Naive B cell (primary cell): ENCODE results near the gene COMMD8. TPM values are rescaled to one million over a fixed set of nuclear protein-coding genes. Genes with fewer than 3 reads are reported as not detected.
"Not testable (repeated sequence)": the region's sequence is repeated elsewhere in the genome, so short reads cannot be mapped to it uniquely, and the experiment has no call there.

ENCODE experiments used
- ATAC-seq, 2 donors: fragments of 150-1000 bp; cut with Tn5 transposase; 2 replicates each; pipeline ENCODE4 v1.10.0; 2021; ENCODE audit warnings: low read depth in 2 of 2, mild to moderate bottlenecking in 2 of 2, moderate library complexity in 2 of 2
- DNase-seq: peaks from one replicate; pipeline ENCODE4 v3.0.0; 2022
- H3K27ac Mint-ChIP-seq, 6 donors: one replicate each; pipeline ENCODE4 v1.8.0; 2020 to 2022; ENCODE audit warnings: mild to moderate bottlenecking in 6 of 6, mixed read lengths in 6 of 6, moderate library complexity in 5 of 6, inconsistent platforms in 2 of 6
- H3K27me3 Mint-ChIP-seq, 3 donors: one replicate each; pipeline ENCODE4 v1.8.0; 2021 to 2022; ENCODE audit warnings: mixed read lengths in 3 of 3, mild to moderate bottlenecking in 1 of 3
- H3K36me3 Mint-ChIP-seq, 2 donors: one replicate each; pipeline ENCODE4 v1.8.0; 2020 to 2022; ENCODE audit warnings: mixed read lengths in 2 of 2, inconsistent platforms in 1 of 2, mild to moderate bottlenecking in 1 of 2
- H3K4me1 Mint-ChIP-seq, 3 donors: one replicate each; pipeline ENCODE4 v1.8.0; 2020 to 2022; ENCODE audit warnings: mixed read lengths in 3 of 3, inconsistent platforms in 1 of 3, mild to moderate bottlenecking in 1 of 3, moderate library complexity in 1 of 3
- H3K4me3 Mint-ChIP-seq, 8 donors: one replicate each; pipeline ENCODE4 v1.8.0; 2020 to 2022; ENCODE audit warnings: mild to moderate bottlenecking in 8 of 8, mixed read lengths in 8 of 8, moderate library complexity in 8 of 8, inconsistent platforms in 2 of 8
- H3K9me3 Mint-ChIP-seq, 7 donors: one replicate each; pipeline ENCODE4 v1.8.0; 2020 to 2022; ENCODE audit warnings: mixed read lengths in 7 of 7, mild to moderate bottlenecking in 5 of 7, inconsistent platforms in 2 of 7, moderate library complexity in 1 of 7
- polyA plus RNA-seq, 6 donors: library from polyadenylated mRNA; unstranded; fragments of 300-500 nt; fragmentation: Illumina TruSeq; gene quantifications; one replicate each; pipeline ENCODE4 v1.2.3, GENCODE V29; 2021; ENCODE audit warnings: low read depth in 6 of 6

The COMMD8 gene
- polyA plus RNA-seq = 10 to 100 TPM; 49.5 to 90.7 (median 61.9) TPM

GRCh38 chr4:47463235-47463956, at the start of gene COMMD8:
COMMD8 (minus strand) TSS chr4:47463702; CDS start chr4:47463651, 51 bp downstream.
- H3K36me3 Mint-ChIP-seq = peaks cover 10% of the 10 kb centered on the region in 2 donors
- H3K27ac Mint-ChIP-seq = peak within 1 kb of the TSS; percentile 92 to 99 (median 97)
- peak; percentile 98 for DNase-seq
- H3K4me1 Mint-ChIP-seq = peaks cover 29 to 44% (median 35%) of the 10 kb centered on the region in 3 donors
- no peaks in the 10 kb centered on the region for H3K27me3 Mint-ChIP-seq
- peak; percentile 82 for ATAC-seq
- no peaks in the 10 kb centered on the region for H3K9me3 Mint-ChIP-seq
- peak within 1 kb of the TSS; percentile 88 to 96 (median 94) for H3K4me3 Mint-ChIP-seq

- ATAC-seq = peak; percentile 87
- Mint-ChIP-seq H3K9me3 (no peaks in the 10 kb centered on the region), H3K27me3 (no peaks in the 10 kb centered on the region), H3K36me3 (peaks cover 22 to 26% of the 10 kb centered on the region in 2 donors), H3K27ac (peak overlapping the region; percentile 57 to 87 (median 76)), H3K4me3 (peak overlapping the region; percentile 2 to 78 (median 59)), H3K4me1 (peaks cover 56 to 71% (median 68%) of the 10 kb centered on the region in 3 donors)
- DNase-seq = peak; percentile 46
Observed at GRCh38 chr4:47510506-47511143, 47.1 kb upstream of the COMMD8 start.

- Mint-ChIP-seq H3K9me3 (peaks cover 0 to 2% (median 0%) of the 10 kb centered on the region in 7 donors), H3K27ac (peak overlapping the region in 2 of 6 donors; percentile 22 to 87), H3K27me3 (no peaks in the 10 kb centered on the region), H3K4me3 (peak overlapping the region in 4 of 8 donors; percentile 32 to 47 (median 44)), H3K4me1 (peaks cover 46 to 66% (median 51%) of the 10 kb centered on the region in 3 donors), H3K36me3 (peaks cover 0 to 4% of the 10 kb centered on the region in 2 donors)
- no peak for DNase-seq
- ATAC-seq = no peak
Observed at GRCh38 chr4:47505666-47506065, 42.2 kb upstream of the COMMD8 start.

- Mint-ChIP-seq H3K9me3 (peaks cover 0 to 2% (median 0%) of the 10 kb centered on the region in 7 donors), H3K4me1 (peaks cover 41 to 61% (median 46%) of the 10 kb centered on the region in 3 donors), H3K36me3 (peaks cover 0 to 4% of the 10 kb centered on the region in 2 donors), H3K4me3 (peak overlapping the region in 3 of 8 donors; percentile 16 to 47 (median 45)), H3K27ac (peak overlapping the region in 4 of 6 donors; percentile 22 to 88 (median 66)), H3K27me3 (no peaks in the 10 kb centered on the region)
- DNase-seq = no peak
- no peak for ATAC-seq
Observed at GRCh38 chr4:47505147-47505546, 41.6 kb upstream of the COMMD8 start.

GRCh38 chr4:47500776-47501175, 37.3 kb upstream of the COMMD8 start:
- Mint-ChIP-seq H3K4me3 (no peak overlapping the region), H3K27me3 (no peaks in the 10 kb centered on the region), H3K4me1 (peaks cover 24 to 33% (median 31%) of the 10 kb centered on the region in 3 donors), H3K27ac (no peak overlapping the region), H3K9me3 (peaks cover 0 to 2% (median 0%) of the 10 kb centered on the region in 7 donors), H3K36me3 (peaks cover 0 to 3% of the 10 kb centered on the region in 2 donors)
- DNase-seq = no peak
- ATAC-seq = no peak

GRCh38 chr4:47499700-47500099, 36.2 kb upstream of the COMMD8 start:
- Mint-ChIP-seq H3K36me3 (peaks cover 0 to 3% of the 10 kb centered on the region in 2 donors), H3K4me1 (peaks cover 20 to 29% (median 24%) of the 10 kb centered on the region in 3 donors), H3K27me3 (no peaks in the 10 kb centered on the region), H3K9me3 (peaks cover 0 to 2% (median 0%) of the 10 kb centered on the region in 7 donors), H3K4me3 (no peak overlapping the region), H3K27ac (no peak overlapping the region)
- peak; percentile 58 for DNase-seq
- ATAC-seq = peak; percentile 84 to 87

GRCh38 chr4:47498899-47499298, 35.4 kb upstream of the COMMD8 start:
- Mint-ChIP-seq H3K27ac (peak overlapping the region in 1 of 6 donors; percentile 94), H3K4me3 (peak overlapping the region in 1 of 8 donors; percentile 34), H3K27me3 (no peaks in the 10 kb centered on the region), H3K9me3 (peaks cover 0 to 2% (median 0%) of the 10 kb centered on the region in 7 donors), H3K36me3 (peaks cover 0 to 3% of the 10 kb centered on the region in 2 donors), H3K4me1 (peaks cover 18 to 30% (median 29%) of the 10 kb centered on the region in 3 donors)
- ATAC-seq = no peak
- DNase-seq = no peak

GRCh38 chr4:47494124-47494430, 30.6 kb upstream of the COMMD8 start:
- Mint-ChIP-seq H3K9me3 (peaks cover 0 to 2% (median 0%) of the 10 kb centered on the region in 7 donors), H3K4me3 (peak overlapping the region in 5 of 8 donors; percentile 10 to 73 (median 34)), H3K36me3 (peaks cover 14 to 20% of the 10 kb centered on the region in 2 donors), H3K27me3 (no peaks in the 10 kb centered on the region), H3K27ac (peak overlapping the region in 5 of 6 donors; percentile 30 to 87 (median 70)), H3K4me1 (peaks cover 48 to 65% (median 64%) of the 10 kb centered on the region in 3 donors)
- DNase-seq = no peak
- no peak for ATAC-seq

GRCh38 chr4:47493238-47494123, 30.0 kb upstream of the COMMD8 start:
- Mint-ChIP-seq H3K4me1 (peaks cover 46 to 71% (median 63%) of the 10 kb centered on the region in 3 donors), H3K27ac (peak overlapping the region; percentile 70 to 92 (median 76)), H3K36me3 (peaks cover 14 to 20% of the 10 kb centered on the region in 2 donors), H3K27me3 (no peaks in the 10 kb centered on the region), H3K9me3 (peaks cover 0 to 3% (median 0%) of the 10 kb centered on the region in 7 donors), H3K4me3 (peak overlapping the region in 7 of 8 donors; percentile 23 to 76 (median 61))
- ATAC-seq (peak in 1 of 2 donors; percentile 15), DNase-seq (no peak)

- Mint-ChIP-seq H3K9me3 (peaks cover 0 to 3% (median 0%) of the 10 kb centered on the region in 7 donors), H3K27ac (peak overlapping the region in 4 of 6 donors; percentile 5 to 86 (median 78)), H3K4me3 (peak overlapping the region; percentile 12 to 69 (median 42))
Observed at GRCh38 chr4:47490550-47490949, 27.0 kb upstream of the COMMD8 start.

GRCh38 chr4:47488706-47489105, 25.2 kb upstream of the COMMD8 start:
- peak overlapping the region; percentile 0 to 83 (median 62) for H3K4me3 Mint-ChIP-seq
- H3K36me3 Mint-ChIP-seq = peaks cover 17 to 22% of the 10 kb centered on the region in 2 donors
- H3K27me3 Mint-ChIP-seq = no peaks in the 10 kb centered on the region
- ATAC-seq (no peak), DNase-seq (no peak)
- peaks cover 53 to 90% (median 72%) of the 10 kb centered on the region in 3 donors for H3K4me1 Mint-ChIP-seq
- H3K27ac Mint-ChIP-seq = peak overlapping the region in 5 of 6 donors; percentile 7 to 86 (median 44)
- H3K9me3 Mint-ChIP-seq = peaks cover 0 to 3% (median 0%) of the 10 kb centered on the region in 7 donors

More at GRCh38 chr4:47490550-47490949, 27.0 kb upstream of the COMMD8 start:
- Mint-ChIP-seq H3K4me1 (peaks cover 48 to 86% (median 60%) of the 10 kb centered on the region in 3 donors), H3K36me3 (peaks cover 17% of the 10 kb centered on the region in 2 donors), H3K27me3 (no peaks in the 10 kb centered on the region)
- DNase-seq = no peak
- ATAC-seq = peak; percentile 83 to 86

- H3K27ac Mint-ChIP-seq = peak overlapping the region in 3 of 6 donors; percentile 32 to 99 (median 91)
- H3K27me3 Mint-ChIP-seq, DNase-seq, H3K9me3 Mint-ChIP-seq, ATAC-seq: not testable (repeated sequence)
- peaks cover 15 to 19% of the 10 kb centered on the region in 2 donors for H3K36me3 Mint-ChIP-seq
- H3K4me1 Mint-ChIP-seq = peaks cover 47 to 85% (median 66%) of the 10 kb centered on the region in 3 donors
- H3K4me3 Mint-ChIP-seq = peak overlapping the region; percentile 95 to 99 (median 98)
Observed at GRCh38 chr4:47486727-47487126, 23.2 kb upstream of the COMMD8 start.
